Tibial artery (tissue), 4 donors: ENCODE results near the gene AIF1L.

Source experiments
- DNase-seq, 2 donors: peaks; one replicate each; pipeline ENCODE4 v3.0.0-alpha.2; 2019
- H3K27ac ChIP-seq, 2 donors: fragments of 200-600 bp; sonication (generic) in 1 of 2; 1 replicate in 1 of 2; 2 replicates in 1 of 2; pipeline ENCODE4 v1.5.1; 2018 to 2019; ENCODE audit warnings: mild to moderate bottlenecking in 1 of 2
- H3K27me3 ChIP-seq, 2 donors: fragments of 200-600 bp; sonication (generic) in 1 of 2; one replicate each; pipeline versions ENCODE4 v1.5.1 to v1.6.0; 2016 to 2019
- H3K36me3 ChIP-seq, 3 donors: fragments of 200-600 bp; sonication (generic) in 2 of 3; one replicate each; pipeline ENCODE4 v1.5.1; 2016 to 2019; ENCODE audit warnings: mild to moderate bottlenecking in 2 of 3
- H3K4me1 ChIP-seq, 4 donors: fragments of 200-600 bp; sonication (generic) in 2 of 4; 1 replicate in 3 of 4; 2 replicates in 1 of 4; pipeline ENCODE4 v1.5.1; 2016 to 2019
- H3K4me3 ChIP-seq, 2 donors: fragments of 200-600 bp; sonication (generic) in 1 of 2; 1 replicate in 1 of 2; 2 replicates in 1 of 2; pipeline ENCODE4 v1.5.1; 2018 to 2019; ENCODE audit warnings: mild to moderate bottlenecking in 2 of 2
- H3K9me3 ChIP-seq, 3 donors: fragments of 200-600 bp; sonication (generic) in 1 of 3; one replicate each; pipeline ENCODE4 v1.5.1; 2016 to 2019
- intact Hi-C: fragments of 100-400 bp; cut with DNase I; formaldehyde crosslinking; loops from one replicate; pipeline ENCODE4 v1.15.0; 2023; ENCODE audit warnings: low total_unique reads
- TF ChIP-seq, protein P1 (sequence below), 2 experiments: fragments of 200-600 bp in 1 of 2; fragments of 450-650 bp in 1 of 2; IDR thresholded peaks; one replicate each; pipeline ENCODE4 v1.5.1; 2017 to 2019; ENCODE audit warnings: antibody characterized with exemption in 2 of 2, mild to moderate bottlenecking in 1 of 2, moderate library complexity in 1 of 2

The AIF1L gene

DNA sequence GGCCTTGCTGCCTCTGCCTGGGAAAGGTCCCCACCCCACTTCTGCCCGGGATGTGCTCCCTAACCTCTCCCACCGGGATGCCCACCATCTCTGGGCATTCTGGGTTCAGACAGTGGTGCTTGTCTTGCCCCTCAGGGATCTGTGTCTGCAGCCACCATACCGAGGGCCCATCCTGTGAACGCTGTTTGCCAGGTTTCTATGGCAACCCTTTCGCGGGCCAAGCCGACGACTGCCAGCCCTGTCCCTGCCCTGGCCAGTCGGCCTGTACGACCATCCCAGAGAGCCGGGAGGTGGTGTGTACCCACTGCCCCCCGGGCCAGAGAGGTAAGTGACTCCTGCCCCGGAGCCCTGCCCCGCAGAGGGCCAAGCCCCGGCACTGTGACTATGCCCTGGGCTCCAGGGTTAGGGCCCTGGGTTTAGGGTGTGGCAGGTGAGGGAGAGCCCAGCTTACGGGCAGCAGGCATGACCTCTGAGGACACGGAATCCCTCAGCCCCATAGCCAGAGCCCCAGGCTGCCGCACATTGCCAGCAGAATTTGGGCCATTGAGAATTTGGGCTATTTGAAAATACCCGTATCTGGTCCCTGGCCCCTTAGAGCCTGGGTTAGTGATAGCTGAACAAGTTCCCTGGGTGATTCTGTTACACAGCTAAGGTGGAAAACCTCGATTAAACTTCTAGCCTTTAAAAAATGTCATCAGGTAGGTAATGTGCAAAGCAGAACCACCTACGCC, 35.3 kb upstream of the AIF1L start:
- intact Hi-C loops = no loop called here

DNA sequence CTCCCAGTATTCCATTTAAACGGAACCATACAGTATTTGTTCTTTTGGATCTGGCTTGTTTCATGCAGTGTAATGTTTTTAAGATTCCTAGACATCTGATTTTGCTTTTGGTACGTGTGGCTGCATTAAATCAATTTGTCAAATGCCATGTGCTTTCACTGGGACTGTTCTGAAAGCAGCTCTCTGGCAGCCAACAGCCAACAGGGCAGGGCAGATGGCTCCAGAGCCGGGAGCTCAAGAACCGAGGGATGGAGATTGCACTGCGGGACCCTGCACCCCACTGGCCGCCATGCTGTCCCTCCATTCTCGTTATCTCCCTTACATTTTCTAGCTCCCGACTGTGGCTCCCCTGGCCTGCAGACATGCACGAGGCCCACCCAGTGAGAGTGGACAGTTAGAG, 33.4 kb upstream of the AIF1L start:
- Histone ChIP-seq H3K27me3 (peaks cover 0 to 13% of the 10 kb centered on the region in 2 donors), H3K9me3 (no peaks in the 10 kb centered on the region), H3K4me3 (no peak overlapping the region), H3K27ac (no peak overlapping the region), H3K36me3 (no peaks in the 10 kb centered on the region), H3K4me1 (no peaks in the 10 kb centered on the region)
- intact Hi-C loops = no loop called here
- no peak for DNase-seq
- TF ChIP-seq, protein P1, sequence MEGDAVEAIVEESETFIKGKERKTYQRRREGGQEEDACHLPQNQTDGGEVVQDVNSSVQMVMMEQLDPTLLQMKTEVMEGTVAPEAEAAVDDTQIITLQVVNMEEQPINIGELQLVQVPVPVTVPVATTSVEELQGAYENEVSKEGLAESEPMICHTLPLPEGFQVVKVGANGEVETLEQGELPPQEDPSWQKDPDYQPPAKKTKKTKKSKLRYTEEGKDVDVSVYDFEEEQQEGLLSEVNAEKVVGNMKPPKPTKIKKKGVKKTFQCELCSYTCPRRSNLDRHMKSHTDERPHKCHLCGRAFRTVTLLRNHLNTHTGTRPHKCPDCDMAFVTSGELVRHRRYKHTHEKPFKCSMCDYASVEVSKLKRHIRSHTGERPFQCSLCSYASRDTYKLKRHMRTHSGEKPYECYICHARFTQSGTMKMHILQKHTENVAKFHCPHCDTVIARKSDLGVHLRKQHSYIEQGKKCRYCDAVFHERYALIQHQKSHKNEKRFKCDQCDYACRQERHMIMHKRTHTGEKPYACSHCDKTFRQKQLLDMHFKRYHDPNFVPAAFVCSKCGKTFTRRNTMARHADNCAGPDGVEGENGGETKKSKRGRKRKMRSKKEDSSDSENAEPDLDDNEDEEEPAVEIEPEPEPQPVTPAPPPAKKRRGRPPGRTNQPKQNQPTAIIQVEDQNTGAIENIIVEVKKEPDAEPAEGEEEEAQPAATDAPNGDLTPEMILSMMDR (IDR thresholded peaks at IDR 0.05) = no peak

More for the DNA sequence above, 35.3 kb upstream of the AIF1L start:
- DNase-seq = no peak
- no peak overlapping the region for H3K4me3 ChIP-seq
- TF ChIP-seq, protein P1 (IDR thresholded peaks at IDR 0.05) = no peak
- H3K9me3 ChIP-seq = no peaks in the 10 kb centered on the region
- H3K4me1 ChIP-seq = no peaks in the 10 kb centered on the region
- no peaks in the 10 kb centered on the region for H3K36me3 ChIP-seq
- H3K27me3 ChIP-seq = peaks cover 0 to 23% of the 10 kb centered on the region in 2 donors
- no peak overlapping the region for H3K27ac ChIP-seq

DNA sequence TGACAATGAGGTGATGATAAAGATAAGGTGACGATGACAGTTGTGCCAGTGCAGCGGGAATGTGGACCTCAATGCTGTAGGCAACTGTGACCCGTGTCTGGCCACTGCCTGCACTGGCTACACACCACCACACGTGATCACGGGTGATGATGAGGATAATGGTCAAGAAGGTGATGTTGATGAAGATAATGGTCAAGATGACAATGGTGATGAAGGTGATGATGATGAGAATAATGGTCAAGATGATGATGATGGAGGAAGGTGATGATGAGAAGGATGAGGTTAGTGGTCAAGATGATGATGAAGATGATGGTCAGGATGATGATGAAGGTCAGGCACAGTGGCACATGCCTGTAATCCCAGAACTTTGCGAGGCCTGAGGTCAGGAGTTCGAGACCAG, 30.7 kb upstream of the AIF1L start:
- H3K9me3 ChIP-seq = no peaks in the 10 kb centered on the region
- H3K27me3 ChIP-seq = peaks cover 0 to 25% of the 10 kb centered on the region in 2 donors
- no peak for DNase-seq
- intact Hi-C loops = loop anchor here (5.0 kb wide), 1 partner anchor 52 kb away; no protein-coding TSS in a partner anchor
- no peaks in the 10 kb centered on the region for H3K4me1 ChIP-seq
- H3K4me3 ChIP-seq = no peak overlapping the region
- no peaks in the 10 kb centered on the region for H3K36me3 ChIP-seq
- TF ChIP-seq, protein P1 (IDR thresholded peaks at IDR 0.05) = no peak
- no peak overlapping the region for H3K27ac ChIP-seq

DNA sequence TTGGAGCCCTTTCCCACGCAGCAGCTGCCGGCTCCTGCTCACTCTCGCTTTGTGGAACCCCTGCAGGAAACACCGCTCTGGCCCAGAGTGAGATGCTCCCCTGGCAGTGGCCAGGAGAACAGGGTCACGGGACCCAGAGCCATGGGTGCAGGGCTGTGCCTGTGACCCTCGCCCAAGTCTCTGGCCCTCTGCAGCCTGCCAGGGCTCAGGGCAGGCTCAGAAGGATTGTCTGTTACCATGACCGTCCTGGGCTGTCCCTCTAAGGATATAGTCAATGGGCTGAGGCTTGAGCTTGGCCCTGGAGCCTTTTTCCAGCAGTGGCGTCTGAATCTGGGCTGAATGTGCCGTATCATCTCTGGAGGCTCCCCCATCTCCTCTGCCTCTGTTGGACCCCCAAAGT, 28.7 kb upstream of the AIF1L start:
- intact Hi-C loops = loop anchor here (5.0 kb wide), 1 partner anchor 50 kb away; no protein-coding TSS in a partner anchor

DNA sequence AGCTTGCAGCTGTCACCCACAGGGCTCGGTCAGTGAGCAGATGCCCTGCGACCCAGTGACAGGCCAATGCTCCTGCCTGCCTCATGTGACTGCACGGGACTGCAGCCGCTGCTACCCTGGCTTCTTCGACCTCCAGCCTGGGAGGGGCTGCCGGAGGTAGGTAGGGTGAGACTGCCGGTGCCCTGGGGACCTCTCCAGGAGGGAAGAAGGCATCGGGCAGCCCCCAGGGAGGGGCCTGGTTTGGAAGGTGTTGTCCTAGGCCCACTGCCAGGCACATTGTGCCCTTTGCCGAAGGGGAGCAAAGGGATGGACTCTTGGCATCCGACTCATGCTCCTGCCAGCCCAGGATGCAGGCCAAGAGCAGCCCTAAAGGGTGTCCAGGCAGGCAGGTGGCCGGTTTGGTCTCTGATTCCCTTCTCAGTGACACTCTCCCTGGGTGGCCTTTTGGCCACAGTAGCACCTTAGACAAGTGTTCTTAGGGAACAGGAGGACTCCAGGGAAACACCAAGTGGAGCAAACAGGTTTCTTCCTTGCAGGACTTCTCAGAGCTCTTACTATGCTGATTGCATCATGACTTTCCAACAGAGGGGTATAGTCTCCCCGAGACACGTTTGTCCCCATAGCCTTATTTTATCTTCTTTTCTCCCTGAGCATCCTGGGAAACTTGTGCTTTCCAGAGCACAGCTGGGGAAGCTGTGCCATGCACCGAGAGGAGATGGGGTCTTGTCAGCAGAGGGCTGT, 28.1 kb upstream of the AIF1L start:
- H3K36me3 ChIP-seq = no peaks in the 10 kb centered on the region
- no peak for DNase-seq
- no peaks in the 10 kb centered on the region for H3K4me1 ChIP-seq
- intact Hi-C loops = loop anchor here (5.0 kb wide), 1 partner anchor 49 kb away; no protein-coding TSS in a partner anchor
- peaks cover 0 to 33% of the 10 kb centered on the region in 2 donors for H3K27me3 ChIP-seq
- no peak overlapping the region for H3K4me3 ChIP-seq
- H3K9me3 ChIP-seq = no peaks in the 10 kb centered on the region
- TF ChIP-seq, protein P1 (IDR thresholded peaks at IDR 0.05) = no peak
- no peak overlapping the region for H3K27ac ChIP-seq

More for the DNA sequence above, 28.7 kb upstream of the AIF1L start:
- no peaks in the 10 kb centered on the region for H3K4me1 ChIP-seq
- TF ChIP-seq, protein P1 (IDR thresholded peaks at IDR 0.05) = no peak
- DNase-seq = no peak
- no peak overlapping the region for H3K4me3 ChIP-seq
- no peaks in the 10 kb centered on the region for H3K36me3 ChIP-seq
- H3K27ac ChIP-seq = no peak overlapping the region
- no peaks in the 10 kb centered on the region for H3K9me3 ChIP-seq
- H3K27me3 ChIP-seq = peaks cover 0 to 30% of the 10 kb centered on the region in 2 donors
